Activated naive CD4-positive, alpha-beta T cell treated with anti-CD3 and anti-CD28 coated beads, Interleukin-2, amount 50 U/mL, for 16 hours (primary cell): ENCODE results near the gene SAPCD2.

Experiments
- DNase-seq: peaks from one replicate; pipeline ENCODE4 v3.0.0-alpha.2; 2020

The SAPCD2 gene

DNA sequence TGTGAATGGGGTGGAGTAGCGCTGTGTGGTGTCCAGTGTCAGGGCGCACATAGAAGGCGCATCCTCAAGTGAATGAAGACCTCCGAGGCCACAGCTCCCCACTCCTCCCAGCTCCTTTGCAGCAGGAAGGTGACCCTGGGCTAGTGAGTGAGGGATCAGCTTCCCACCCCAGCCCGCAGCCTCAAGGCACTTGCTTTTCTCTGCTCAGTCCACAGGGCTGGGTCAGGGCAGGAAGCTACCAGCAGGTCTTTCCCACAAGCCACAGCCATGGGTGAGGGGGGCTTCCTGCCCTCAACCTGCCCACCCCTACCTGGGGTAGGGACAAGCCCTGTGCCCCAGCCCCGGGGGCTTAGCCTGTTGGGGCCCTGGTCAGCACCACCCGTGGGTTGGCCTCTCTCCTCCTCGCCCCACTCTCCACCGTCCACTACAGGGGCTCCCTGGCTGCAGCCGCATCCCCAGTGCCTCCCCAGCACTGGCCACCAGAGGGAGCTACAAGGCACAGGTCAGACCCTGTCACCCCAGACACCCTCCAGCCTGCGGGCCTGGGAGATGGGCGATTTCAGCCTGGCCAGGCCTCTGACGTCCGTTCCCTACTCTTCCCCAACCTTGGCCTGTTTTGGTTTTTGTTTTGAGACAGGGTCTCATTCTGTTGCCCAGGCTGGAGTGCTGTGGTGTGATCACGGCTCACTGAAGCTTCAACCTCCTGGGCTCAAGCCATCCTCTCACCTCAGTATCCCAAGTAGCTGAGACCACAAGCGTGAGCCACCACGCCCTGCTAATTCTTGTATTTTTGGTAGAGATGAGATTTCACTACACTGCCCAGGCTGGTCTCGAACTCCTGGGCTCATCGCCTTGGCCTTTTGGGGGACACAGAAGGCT is 41.1 kb downstream of the SAPCD2 start:
- peak; percentile 75 for DNase-seq

DNA sequence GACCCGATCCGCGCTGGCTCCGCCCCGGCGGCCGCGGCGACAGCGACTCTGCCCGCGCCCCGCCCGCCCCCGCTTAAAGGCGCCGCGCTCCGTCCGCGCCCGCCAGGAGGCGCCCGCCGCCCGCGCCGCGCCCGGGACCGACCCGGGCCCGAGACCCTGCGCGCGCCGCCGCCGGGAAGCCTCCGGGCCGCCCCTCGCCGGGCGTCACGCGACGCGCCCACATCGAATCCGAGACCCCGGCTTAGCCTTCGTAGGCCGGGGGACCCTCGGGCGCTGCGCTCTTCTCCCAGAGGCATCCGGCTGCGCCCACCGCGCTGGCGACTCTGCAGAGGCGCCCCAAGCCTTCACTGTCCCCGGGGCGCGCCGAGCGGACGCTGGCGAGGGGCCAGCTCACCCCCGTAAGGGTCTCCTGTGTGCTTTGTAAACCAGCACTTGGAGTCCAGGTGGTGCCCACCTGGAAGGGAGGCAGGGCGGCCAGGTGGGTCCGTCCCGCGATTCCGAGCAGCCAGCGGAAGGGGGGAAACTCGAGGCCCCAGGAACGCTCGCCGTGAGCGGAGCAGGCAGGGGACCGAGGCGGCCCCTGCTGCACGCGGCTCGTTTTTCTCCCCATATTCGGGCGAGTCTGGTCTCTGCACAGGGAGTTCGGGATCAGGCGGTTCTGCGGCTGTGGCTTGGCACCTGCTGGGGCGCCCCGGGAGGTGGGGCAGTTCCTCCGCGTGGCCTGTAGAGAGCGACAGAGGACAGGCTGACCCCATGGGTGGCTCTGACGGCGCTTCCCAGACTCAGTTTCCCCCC is 41.9 kb downstream of the SAPCD2 start:
- peak; percentile 70 for DNase-seq

DNA sequence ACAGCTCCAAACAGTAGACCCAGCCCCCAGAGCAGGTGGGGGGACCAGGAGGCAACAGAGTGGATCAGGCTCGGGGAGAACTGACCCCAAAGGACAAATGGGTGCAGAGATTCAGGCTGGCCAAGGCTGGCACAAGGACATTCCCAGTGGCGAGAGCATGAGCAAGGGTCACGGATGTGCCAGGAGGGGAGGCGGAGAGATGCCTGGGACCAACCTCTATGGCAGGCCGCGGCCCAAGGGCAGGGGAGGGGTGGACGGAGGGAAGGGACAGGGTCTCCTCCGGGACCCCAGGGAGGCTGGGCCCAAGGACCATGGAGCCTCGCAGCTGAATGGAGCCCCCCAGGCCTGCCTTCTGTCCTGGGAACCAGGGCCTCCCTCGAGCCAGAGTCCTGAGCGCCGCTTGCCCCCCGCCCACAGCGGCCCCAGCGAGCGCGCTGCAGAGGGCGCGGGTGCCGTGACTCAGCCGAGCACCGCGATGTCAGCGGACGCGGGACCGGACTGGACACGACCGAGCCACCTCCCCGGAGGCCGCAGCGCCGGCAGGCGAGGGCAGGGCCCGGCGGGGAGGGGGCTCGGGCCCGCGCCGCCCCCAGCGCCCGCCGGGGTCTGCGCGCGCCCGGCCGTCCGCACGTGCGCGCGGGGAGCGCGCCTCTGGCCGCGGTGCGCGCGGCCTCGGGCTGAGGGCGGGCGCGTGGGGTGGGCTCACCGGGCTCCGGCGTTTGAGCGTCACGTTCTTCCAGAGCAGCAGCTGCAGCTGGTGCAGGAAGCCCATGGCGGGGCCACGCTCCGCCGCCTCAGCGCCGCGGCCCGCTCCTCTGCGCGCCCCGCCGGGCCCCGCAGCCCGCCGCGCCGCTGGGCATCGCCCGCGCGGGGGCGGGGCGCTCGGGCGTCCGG is 42.7 kb downstream of the SAPCD2 start, which contains the start of gene ABCA2:
Gene ABCA2 (minus strand): TSS at position 869 of the 894 bp plus-strand sequence. CDS start 97 bp downstream, at position 772.
- DNase-seq = no peak

DNA sequence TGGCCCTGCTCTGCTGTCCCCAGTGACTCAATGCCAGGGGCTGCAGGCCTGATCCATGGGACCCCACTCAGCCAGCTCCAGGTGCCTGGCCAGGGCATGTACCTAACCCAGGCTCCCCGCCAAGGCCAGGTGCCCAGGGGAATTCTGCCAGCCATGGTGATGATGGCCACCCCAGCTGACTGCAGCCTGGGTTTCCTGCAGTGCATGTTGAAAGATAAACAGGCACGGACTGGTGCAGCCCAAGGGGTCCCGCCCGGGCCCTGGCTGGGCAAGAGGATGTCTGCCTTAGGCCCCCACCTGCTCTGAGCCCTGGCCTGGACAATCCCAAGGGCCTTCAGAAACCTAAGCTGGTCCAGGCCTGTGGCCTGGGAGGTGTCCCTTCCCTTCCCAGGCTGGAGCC is 43.5 kb downstream of the SAPCD2 start:
- no peak for DNase-seq

DNA sequence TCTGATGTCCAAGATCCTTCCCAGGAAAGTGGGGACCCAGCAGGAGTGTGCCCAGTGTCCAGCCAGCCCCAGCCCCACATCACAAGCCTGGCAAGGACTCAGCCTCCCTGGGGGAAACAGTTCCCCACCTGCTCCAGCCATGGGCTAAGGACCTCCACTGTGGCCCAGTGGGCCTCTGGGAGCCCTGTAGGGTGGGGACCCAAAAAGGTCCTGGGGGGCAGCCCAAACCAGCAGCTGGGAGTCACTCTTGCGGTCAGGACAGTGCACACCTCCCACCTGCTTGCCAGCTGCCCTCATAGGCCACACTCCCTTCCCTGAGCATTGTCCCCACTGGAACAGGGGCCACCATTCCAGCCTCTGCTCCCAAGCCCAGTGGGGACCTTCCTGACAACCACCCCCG is 44.0 kb downstream of the SAPCD2 start:
- no peak for DNase-seq

DNA sequence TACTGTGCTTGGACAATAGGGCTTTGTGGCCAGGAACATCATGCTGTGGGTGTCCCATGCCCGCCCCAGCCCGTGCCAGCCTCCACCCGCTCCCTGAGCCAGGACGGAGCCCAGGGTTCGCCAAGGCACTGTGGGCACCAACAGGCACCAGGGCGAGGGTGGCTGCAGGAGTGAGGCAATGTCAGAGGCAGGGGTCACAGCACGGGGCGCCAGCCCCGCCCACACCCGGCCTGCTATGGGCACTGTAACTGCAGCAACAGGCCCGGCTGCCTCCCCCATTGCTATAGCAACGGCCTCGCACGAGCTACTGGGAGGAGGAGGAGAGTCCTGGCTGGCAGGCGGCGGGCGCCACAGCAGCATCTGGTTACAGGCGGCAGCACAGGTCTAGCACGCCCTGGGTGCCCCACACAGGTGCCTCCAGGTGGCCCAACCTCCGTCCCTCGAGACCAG is 44.8 kb downstream of the SAPCD2 start:
- no peak for DNase-seq

DNA sequence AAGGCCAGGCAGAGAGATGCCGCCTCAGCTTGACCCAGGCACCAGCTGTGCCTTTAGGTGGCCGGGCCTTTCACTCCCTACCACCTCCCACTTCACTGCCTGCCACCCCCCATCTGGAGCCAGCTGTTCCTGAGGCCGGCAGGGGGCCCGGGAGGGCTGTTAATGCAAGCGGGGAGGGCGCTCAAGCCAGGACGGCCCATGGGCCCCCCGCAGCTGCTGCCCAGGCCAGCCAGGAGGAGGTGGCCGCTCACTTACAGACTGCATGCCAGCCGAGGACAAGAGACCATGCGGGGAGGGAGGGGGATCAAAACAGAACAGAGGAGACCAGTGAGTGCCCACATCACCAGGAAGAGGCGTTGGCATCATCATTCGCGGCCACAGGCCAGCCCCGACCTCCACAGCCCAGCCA is 46.8 kb downstream of the SAPCD2 start:
- DNase-seq = no peak

DNA sequence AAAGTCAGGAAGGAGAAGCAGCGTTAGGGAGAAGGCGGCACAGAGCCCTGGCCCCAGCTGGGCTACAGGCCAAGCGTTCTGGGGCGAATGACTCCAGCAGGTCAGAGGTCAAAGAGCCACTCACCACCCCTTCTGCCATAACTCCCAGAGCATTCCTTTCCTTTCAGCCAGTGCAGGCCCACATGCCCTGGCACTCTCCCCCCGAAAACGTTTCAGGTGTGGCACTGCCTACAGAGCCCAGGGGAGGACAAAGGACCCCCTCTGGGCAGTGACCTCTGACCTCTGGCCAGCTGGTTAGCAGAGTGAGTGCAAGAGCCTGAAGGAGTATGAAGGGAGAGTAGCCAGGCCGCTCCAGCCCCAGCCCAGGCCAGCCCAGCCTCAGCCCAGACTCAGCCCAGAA is 47.2 kb downstream of the SAPCD2 start:
- no peak for DNase-seq

DNA sequence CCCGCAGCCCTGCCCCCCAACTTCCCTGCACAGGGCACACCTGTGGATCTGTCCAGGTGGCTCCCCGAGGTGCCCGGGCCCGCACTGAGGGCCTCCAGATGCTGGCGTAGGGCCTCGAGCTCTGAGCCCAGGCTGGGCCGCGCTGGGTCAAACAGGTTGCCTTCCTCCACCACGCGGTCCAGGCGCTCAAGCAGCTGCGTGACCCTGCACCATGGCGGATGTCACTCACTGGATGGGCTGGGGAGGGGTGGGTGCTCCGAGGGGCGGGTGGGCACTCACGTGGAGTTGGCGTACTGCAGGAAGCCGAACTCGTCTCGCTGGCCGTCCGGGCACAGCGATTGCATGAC is 47.7 kb downstream of the SAPCD2 start:
- DNase-seq = no peak

DNA sequence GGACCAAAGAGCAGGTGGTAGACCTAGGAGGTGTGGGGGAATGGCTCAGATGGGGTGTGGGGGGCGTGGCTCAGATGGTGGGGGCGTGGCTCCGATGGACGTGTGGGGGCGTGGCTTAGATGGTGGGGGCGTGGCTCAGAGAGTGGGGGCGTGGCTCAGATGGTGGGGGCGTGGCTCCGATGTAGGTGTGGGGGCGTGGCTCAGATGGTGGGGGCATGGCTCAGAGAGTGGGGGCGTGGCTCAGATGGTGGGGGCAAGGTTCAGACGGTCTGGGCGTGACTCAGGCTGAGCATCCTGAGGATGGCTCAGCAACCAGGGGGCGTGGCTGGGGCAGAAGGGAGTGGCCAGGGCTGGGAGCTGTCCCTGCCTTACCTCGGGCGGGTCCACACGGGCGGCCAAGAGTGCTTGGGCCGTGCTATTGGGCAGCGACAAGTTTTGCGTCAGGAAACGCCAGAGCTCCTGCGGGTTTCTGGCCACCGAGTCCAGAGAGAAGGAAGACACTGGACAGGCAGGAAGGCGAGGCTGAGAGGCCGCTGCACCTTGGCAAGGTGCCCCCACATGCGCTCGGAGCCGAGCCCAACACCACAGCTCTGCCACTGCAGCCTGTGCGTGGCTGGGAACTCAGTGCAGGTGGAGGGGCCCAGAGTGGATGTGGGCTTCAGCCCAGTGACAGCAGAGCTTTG is 48.2 kb downstream of the SAPCD2 start:
- peak; percentile 70 for DNase-seq

DNA sequence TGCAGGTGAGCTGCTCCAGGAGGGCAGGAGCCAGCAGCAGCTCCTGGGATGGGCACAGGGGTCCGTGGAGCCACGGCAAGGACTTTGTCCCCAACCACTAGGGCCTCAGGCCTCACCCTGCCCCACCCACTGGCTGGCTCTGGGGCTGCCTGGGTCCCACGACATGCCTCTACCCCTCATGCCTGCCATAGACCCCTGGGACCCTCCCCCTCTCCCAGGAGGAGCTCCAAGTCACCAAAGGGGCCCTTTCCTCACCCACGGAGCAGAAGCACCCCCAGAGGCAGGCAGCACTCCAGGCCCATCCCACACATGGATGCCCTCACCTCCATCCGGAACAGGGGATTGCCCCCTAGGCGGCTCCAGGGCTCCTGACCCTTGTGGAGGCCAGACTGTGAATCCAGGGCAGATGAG is 48.8 kb downstream of the SAPCD2 start:
- DNase-seq = no peak

DNA sequence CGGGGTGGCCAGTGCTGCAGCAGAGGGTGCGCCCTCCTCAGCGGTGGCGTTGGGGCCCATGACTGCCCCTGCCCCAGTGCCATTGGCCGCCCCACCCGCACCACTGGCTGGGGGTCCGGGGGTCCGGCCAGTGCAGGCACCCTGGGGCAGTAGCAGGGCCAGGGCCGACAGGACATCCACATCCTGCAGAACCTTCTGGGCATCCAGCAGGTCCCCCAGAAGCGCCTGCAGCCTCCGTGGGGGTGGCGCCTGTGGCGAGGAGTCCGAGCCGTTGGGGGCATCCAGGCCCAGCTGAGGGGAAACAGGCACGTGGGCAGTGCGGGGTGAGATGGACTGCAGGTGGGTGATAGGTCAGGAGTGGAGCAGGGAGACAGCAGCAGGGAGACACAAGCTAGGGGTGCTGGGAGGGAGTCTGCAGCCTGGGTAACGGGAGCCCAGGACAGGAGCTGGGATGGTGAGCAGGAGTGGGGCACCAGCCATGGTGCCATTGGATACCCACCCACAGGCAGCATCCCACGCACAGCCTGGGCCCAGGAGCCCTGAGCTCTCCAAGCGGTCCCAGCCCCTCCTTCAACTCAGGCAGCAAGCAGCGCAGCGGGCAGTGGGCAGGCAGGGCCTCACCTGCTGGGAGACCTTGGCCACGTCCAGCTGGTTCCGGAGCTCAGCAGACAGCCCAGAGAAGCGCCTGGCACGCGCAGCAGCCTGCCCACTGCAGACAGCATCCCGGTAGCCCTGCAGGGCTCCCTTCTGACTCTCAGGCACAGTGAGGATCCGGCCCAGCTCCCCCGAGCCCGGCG is 49.4 kb downstream of the SAPCD2 start:
- no peak for DNase-seq

DNA sequence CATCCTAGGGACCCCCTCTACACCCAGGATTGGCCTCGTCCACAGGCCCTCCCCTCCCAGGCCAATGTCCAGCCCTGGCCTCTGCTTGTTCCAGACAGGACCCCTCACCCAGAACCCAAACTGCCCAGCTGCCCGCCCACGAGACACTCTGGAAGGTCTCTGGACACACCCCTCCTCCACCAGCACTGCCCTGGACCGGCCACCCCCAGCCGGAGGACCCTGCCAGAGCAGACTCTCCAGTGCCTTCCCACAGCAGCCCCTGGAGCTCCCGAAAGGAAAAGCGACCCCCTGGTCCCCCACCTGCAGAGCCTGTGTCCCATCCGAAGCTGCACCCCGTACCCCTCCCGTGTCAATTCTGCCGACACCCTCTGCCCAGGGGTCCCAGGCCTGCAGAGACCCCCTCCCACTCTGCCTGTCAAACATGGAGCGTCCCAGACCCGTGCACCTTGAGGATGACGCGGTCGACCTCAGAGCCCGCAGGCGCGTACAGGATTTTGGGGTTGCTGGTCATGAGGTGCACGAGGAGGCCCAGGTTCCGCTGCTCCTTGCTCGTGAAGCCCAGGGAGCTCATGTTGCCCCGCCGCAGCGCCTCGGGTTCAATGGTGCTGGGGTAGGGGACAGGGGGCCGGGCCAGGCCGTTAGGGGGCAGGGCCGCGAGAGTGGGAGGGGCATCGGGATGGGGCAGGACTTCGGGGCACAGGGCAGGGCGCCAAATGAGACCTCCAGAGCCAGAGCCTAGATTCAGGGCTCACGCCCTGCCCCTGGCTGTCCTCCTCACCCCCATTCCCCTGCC is 50.3 kb downstream of the SAPCD2 start:
- no peak for DNase-seq

DNA sequence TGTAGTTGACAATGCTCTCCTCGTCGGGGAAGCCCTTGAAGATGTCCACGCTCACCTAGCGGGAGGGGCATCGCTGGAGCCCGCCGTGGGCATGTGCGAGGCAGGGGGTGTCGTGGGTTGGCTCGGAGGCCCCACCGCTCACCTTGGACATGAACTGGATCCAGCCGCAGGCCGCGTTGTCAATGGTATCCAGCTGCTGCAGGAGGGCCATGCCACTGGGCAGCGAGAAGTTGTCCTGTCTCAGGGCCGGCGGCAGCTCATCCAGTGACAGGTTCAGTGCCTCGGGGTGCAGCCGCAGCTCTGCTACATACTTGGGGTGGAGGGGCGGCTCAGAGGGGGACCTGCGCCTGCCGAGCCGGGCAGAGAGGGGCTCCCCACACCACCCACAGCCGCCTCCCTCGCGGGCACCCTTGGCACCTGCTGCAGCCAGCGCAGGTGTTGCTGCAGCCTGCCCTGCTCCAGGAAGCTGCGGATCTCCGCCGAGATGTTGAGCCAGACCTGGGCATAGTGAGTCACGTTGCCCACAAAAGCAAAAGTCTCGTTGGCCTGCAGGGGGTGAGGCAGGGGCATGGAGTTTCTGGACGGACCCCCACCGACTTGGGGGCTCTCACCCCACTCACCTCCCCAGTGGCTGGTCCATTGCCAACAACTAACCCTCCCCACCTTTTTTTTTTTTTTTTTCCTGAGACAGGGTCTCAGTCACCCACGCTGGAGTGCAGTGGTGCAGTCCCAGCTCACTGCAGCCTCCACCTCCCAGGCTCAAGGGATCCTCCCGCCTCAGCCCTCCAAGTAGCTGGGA is 51.4 kb downstream of the SAPCD2 start:
- no peak for DNase-seq

DNA sequence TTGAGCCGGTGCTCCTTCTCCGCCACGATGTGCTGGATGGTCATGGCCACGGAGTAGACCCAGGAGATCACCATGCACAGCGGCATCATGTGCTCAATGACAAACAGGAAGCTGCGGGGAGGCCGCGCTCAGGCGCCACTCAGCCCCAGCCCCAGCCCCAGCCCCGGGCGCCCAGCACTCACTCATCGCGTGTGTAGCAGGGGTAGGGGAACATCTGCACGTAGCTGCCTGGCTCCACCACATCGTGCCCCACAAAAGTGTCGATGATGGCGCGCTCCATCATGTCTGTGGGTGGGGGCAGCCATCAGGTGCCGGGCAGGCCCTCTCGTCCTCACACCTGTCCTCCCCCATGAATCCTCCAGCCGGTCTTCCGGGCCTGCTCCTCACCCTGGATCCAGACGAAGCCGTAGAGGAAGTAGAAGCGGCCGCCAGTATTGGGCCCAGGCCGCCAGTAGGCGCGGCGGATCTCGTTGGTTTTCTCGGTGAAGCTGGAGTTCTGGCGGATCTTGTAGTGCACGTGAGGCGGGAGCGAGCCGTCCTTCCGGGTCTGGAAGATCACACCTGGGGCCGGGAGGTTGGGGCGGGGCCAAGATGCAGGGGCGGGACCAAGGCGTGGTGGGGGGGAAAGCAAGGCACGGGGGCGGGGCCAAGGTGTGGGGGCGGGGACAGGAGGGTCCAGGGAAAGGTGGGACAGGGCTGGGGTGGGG is 52.4 kb downstream of the SAPCD2 start:
- no peak for DNase-seq

DNA sequence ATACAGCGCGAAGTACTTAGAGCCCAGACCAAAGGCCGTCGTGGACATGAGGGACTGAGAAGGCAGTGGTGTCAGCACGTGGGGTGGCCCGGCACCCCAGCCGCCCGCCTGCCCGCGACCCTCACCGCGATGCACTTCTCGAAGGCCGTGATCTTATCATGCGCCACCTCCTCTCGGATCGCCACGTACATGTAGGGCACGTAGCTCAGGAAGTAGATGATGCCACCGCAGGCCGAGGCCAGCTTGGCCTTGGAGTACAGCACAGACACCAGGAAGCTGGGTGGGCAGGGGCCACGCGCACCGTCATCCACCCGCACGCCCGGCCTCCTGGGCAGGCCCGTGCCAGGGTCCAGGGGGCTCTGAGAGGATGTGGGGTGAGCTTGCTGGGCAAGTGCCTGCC is 53.3 kb downstream of the SAPCD2 start:
- no peak for DNase-seq

DNA sequence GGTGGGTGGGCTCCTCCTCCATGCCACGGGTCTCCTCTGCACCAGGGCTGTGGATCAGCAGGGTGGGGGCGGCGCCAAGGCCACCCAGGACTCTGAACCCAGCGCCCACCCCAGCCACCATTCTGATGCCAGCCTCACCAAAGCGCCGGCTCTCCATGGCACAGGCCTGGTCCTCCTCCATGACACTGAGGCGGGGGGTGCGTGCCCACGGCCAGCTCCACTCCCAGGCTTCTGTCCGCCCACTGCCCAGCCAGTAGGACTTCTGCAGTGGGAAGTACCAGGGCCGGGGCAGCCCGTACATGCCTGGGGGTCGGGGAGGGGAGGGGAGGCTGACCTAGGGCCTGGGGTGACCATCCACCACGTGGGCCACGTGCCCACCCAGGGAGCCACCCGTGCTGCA is 53.9 kb downstream of the SAPCD2 start:
- no peak for DNase-seq

DNA sequence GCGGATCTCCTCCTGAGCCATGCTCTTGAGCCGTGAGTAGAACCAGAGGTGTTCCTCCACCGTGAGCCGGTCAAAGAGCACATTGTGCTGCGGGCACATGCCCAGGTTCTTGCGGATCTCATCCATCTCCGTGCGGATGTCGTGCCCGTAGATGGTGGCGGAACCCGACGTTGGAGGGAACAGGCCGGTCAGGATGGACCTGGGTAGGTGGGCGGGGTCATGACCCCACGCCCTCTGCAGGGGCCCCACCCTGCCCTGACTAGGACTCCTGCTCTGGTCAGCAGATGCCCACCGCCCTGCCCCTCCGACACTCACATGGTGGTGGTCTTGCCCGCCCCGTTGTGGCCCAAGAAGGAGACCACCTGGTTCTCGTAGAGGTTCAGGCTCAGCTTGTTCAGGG is 54.4 kb downstream of the SAPCD2 start:
- DNase-seq = no peak

DNA sequence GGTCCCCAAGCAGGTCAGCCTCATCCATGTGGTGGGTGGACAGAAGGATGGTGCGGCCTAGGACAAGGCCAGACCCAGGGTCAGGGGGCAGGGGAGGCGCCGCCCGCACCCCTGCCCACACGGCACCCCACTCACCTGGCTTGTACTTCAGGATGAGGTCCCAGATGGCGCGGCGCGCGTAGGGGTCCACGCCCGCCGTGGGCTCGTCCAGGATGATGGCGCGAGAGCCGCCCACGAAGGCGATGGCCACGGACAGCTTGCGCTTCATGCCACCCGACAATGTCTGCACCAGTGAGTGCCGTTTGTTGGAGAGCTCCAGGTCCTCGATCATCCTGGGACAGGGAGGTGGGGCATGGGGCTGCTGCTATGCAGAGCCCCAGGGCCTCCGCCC is 54.8 kb downstream of the SAPCD2 start:
- DNase-seq = no peak
